IPS-18a (cell line): ENCODE data around the gene ZMYND8.

Experiments
- H3K27ac ChIP-seq: one replicate; pipeline ENCODE4 v1.5.1; 2013; ENCODE audit warnings: low read length
- H3K27me3 ChIP-seq: one replicate; pipeline ENCODE4 v1.6.1; 2013; ENCODE audit warnings: mild to moderate bottlenecking, low read length; ENCODE audit not compliant: control insufficient read depth, insufficient read depth
- H3K36me3 ChIP-seq: one replicate; pipeline ENCODE4 v1.6.1; 2013; ENCODE audit warnings: low read depth, low read length; ENCODE audit not compliant: control insufficient read depth
- H3K4me1 ChIP-seq: one replicate; pipeline ENCODE4 v1.6.1; 2013; ENCODE audit warnings: low read depth, low read length; ENCODE audit not compliant: control insufficient read depth
- H3K4me3 ChIP-seq: one replicate; pipeline ENCODE4 v1.5.1; 2013; ENCODE audit warnings: low read length
- H3K9ac ChIP-seq: one replicate; pipeline ENCODE4 v1.6.1; 2013; ENCODE audit warnings: mild to moderate bottlenecking, low read length, moderate library complexity
- H3K9me3 ChIP-seq: one replicate; pipeline ENCODE4 v1.6.1; 2013; ENCODE audit warnings: low read depth, low read length; ENCODE audit not compliant: control insufficient read depth

The ZMYND8 gene

GRCh38 chr20:47228654-47229053, 127.8 kb downstream of the ZMYND8 start:
- Histone ChIP-seq H3K36me3 (peaks cover 85% of the 10 kb centered on the region), H3K4me1 (no peaks in the 10 kb centered on the region), H3K9ac (no peak overlapping the region), H3K27me3 (no peaks in the 10 kb centered on the region), H3K27ac (no peak overlapping the region), H3K9me3 (no peaks in the 10 kb centered on the region), H3K4me3 (no peak overlapping the region)

GRCh38 chr20:47227576-47227975, 128.9 kb downstream of the ZMYND8 start:
- H3K9me3 ChIP-seq, result no peaks in the 10 kb centered on the region
- no peaks in the 10 kb centered on the region for H3K4me1 ChIP-seq
- no peak overlapping the region for H3K27ac ChIP-seq
- H3K27me3 ChIP-seq, result no peaks in the 10 kb centered on the region
- H3K9ac ChIP-seq, result no peak overlapping the region
- H3K4me3 ChIP-seq, result no peak overlapping the region
- H3K36me3 ChIP-seq, result peaks cover 83% of the 10 kb centered on the region

- Histone ChIP-seq H3K4me1 (no peaks in the 10 kb centered on the region), H3K36me3 (peaks cover 84% of the 10 kb centered on the region), H3K27me3 (no peaks in the 10 kb centered on the region), H3K9ac (no peak overlapping the region), H3K27ac (no peak overlapping the region), H3K4me3 (no peak overlapping the region), H3K9me3 (no peaks in the 10 kb centered on the region)
Measured at GRCh38 chr20:47227119-47227518, 129.4 kb downstream of the ZMYND8 start.

GRCh38 chr20:47225458-47225857, 131.0 kb downstream of the ZMYND8 start:
- no peak overlapping the region for H3K4me3 ChIP-seq

GRCh38 chr20:47224857-47225256, 131.6 kb downstream of the ZMYND8 start:
- no peak overlapping the region for H3K4me3 ChIP-seq
- H3K36me3 ChIP-seq, result peaks cover 83% of the 10 kb centered on the region
- no peaks in the 10 kb centered on the region for H3K4me1 ChIP-seq
- H3K27me3 ChIP-seq, result no peaks in the 10 kb centered on the region
- no peaks in the 10 kb centered on the region for H3K9me3 ChIP-seq
- no peak overlapping the region for H3K9ac ChIP-seq
- H3K27ac ChIP-seq, result no peak overlapping the region

More at GRCh38 chr20:47225458-47225857, 131.0 kb downstream of the ZMYND8 start:
- H3K27ac ChIP-seq, result no peak overlapping the region
- no peak overlapping the region for H3K9ac ChIP-seq
- H3K27me3 ChIP-seq, result no peaks in the 10 kb centered on the region
- H3K4me1 ChIP-seq, result no peaks in the 10 kb centered on the region
- peaks cover 84% of the 10 kb centered on the region for H3K36me3 ChIP-seq
- H3K9me3 ChIP-seq, result no peaks in the 10 kb centered on the region

- H3K4me3 ChIP-seq, result no peak overlapping the region
- no peaks in the 10 kb centered on the region for H3K4me1 ChIP-seq
- no peaks in the 10 kb centered on the region for H3K9me3 ChIP-seq
- H3K9ac ChIP-seq, result no peak overlapping the region
- H3K27me3 ChIP-seq, result no peaks in the 10 kb centered on the region
- peaks cover 83% of the 10 kb centered on the region for H3K36me3 ChIP-seq
- H3K27ac ChIP-seq, result no peak overlapping the region
Measured at GRCh38 chr20:47224300-47224791, 132.2 kb downstream of the ZMYND8 start.

- H3K36me3 ChIP-seq, result peaks cover 79% of the 10 kb centered on the region
- no peak overlapping the region for H3K27ac ChIP-seq
- H3K9ac ChIP-seq, result no peak overlapping the region
- no peaks in the 10 kb centered on the region for H3K9me3 ChIP-seq
- no peaks in the 10 kb centered on the region for H3K27me3 ChIP-seq
- H3K4me1 ChIP-seq, result no peaks in the 10 kb centered on the region
- no peak overlapping the region for H3K4me3 ChIP-seq
Measured at GRCh38 chr20:47223896-47224295, 132.6 kb downstream of the ZMYND8 start.

GRCh38 chr20:47222468-47223119, 133.9 kb downstream of the ZMYND8 start:
- Histone ChIP-seq H3K4me3 (no peak overlapping the region), H3K27me3 (no peaks in the 10 kb centered on the region), H3K36me3 (peaks cover 81% of the 10 kb centered on the region), H3K4me1 (no peaks in the 10 kb centered on the region), H3K27ac (no peak overlapping the region), H3K9ac (no peak overlapping the region), H3K9me3 (no peaks in the 10 kb centered on the region)

- H3K27me3 ChIP-seq, result no peaks in the 10 kb centered on the region
- H3K9me3 ChIP-seq, result no peaks in the 10 kb centered on the region
- no peak overlapping the region for H3K27ac ChIP-seq
- no peak overlapping the region for H3K9ac ChIP-seq
- H3K4me1 ChIP-seq, result no peaks in the 10 kb centered on the region
- peaks cover 74% of the 10 kb centered on the region for H3K36me3 ChIP-seq
- no peak overlapping the region for H3K4me3 ChIP-seq
Measured at GRCh38 chr20:47221036-47221625, 135.4 kb downstream of the ZMYND8 start.

- peaks cover 77% of the 10 kb centered on the region for H3K36me3 ChIP-seq
- no peaks in the 10 kb centered on the region for H3K4me1 ChIP-seq
- H3K4me3 ChIP-seq, result no peak overlapping the region
- no peak overlapping the region for H3K9ac ChIP-seq
- H3K27me3 ChIP-seq, result no peaks in the 10 kb centered on the region
- no peak overlapping the region for H3K27ac ChIP-seq
- H3K9me3 ChIP-seq, result no peaks in the 10 kb centered on the region
Measured at GRCh38 chr20:47220161-47220582, 136.3 kb downstream of the ZMYND8 start.

GRCh38 chr20:47217482-47218446, 138.7 kb downstream of the ZMYND8 start:
- H3K36me3 ChIP-seq, result peaks cover 79% of the 10 kb centered on the region
- H3K9ac ChIP-seq, result no peak overlapping the region
- no peaks in the 10 kb centered on the region for H3K27me3 ChIP-seq
- no peak overlapping the region for H3K4me3 ChIP-seq
- H3K27ac ChIP-seq, result no peak overlapping the region
- no peaks in the 10 kb centered on the region for H3K9me3 ChIP-seq
- no peaks in the 10 kb centered on the region for H3K4me1 ChIP-seq
